GM12878 (cell line): ENCODE results near the gene SYPL2. TPM values are rescaled to one million over a fixed set of nuclear protein-coding genes. Genes with fewer than 3 reads are reported as not detected.

Experiments
- ATAC-seq: fragments of 200-7000 bp; cut with Tn5 transposase; 3 replicates; pipeline ENCODE4 v1.9.1; 2020; ENCODE audit warnings: mild to moderate bottlenecking, moderate library complexity
- BruUV-seq: library from RNA; stranded (reverse); fragments of 400-500 nt; replicated peaks from 2 replicates; lab custom pipeline; 2021; lab: Mats Ljungman, UMichigan
- CTCF ChIA-PET: fragments of 300-600 bp; sonication (Branson Sonifier 250); formaldehyde crosslinking; extraction: SDS; loops from one replicate; lab custom pipeline; 2021; ENCODE audit warnings: inconsistent platforms; lab: Yijun Ruan, JAX
- POLR2A ChIA-PET: fragments of 350-600 bp; formaldehyde crosslinking; extraction: SDS; loops from one replicate; lab custom pipeline; 2021; ENCODE audit warnings: inconsistent platforms; lab: Charles Lee
- RAD21 ChIA-PET: fragments of 300-600 bp; sonication (Branson Sonifier 250); formaldehyde crosslinking; loops from one replicate; lab custom pipeline; 2023; ENCODE audit warnings: antibody characterized with exemption; ENCODE audit not compliant: unreplicated experiment; lab: Charles Lee
- SMC1A ChIA-PET: fragments of 300-600 bp; sonication (Branson Sonifier 250); formaldehyde crosslinking; loops from one replicate; lab custom pipeline; 2023; ENCODE audit not compliant: unreplicated experiment, uncharacterized antibody; lab: Charles Lee
- DNase-seq: peaks from one replicate; pipeline ENCODE4 v3.0.0-alpha.2; 2011; ENCODE audit warnings: low read depth, low spot score
- FAIRE-seq: peaks from 3 replicates; lab custom pipeline; 2011; peaks lifted over from hg19 to GRCh38; lab: Jason Lieb, UNC
- H2AFZ ChIP-seq: 2 replicates; pipeline ENCODE4 v1.6.0; 2011; ENCODE audit warnings: low read depth, low read length, control low read depth; ENCODE audit not compliant: control insufficient read depth
- H3K27ac ChIP-seq: 2 replicates; pipeline ENCODE4 v1.5.1; 2011; ENCODE audit warnings: control low read depth; ENCODE audit not compliant: control insufficient read depth, insufficient read depth
- H3K27me3 ChIP-seq, 2 experiments: replicated peaks in 1 of 2; 2 replicates each; pipeline versions ENCODE4 v1.6.0 to v1.6.1; 2011; ENCODE audit warnings: low read length in 1 of 2; ENCODE audit not compliant: control insufficient read depth in 2 of 2, insufficient read depth in 2 of 2
- H3K36me3 ChIP-seq, 2 experiments: 2 replicates each; pipeline ENCODE4 v1.5.1; 2011; ENCODE audit warnings: low read length in 1 of 2; ENCODE audit not compliant: control insufficient read depth in 2 of 2, insufficient read depth in 2 of 2
- H3K4me1 ChIP-seq: 2 replicates; pipeline ENCODE4 v1.6.1; 2011; ENCODE audit warnings: mild to moderate bottlenecking, low read length, moderate library complexity, mixed read lengths; ENCODE audit not compliant: control insufficient read depth, insufficient read depth
- H3K4me2 ChIP-seq: 2 replicates; pipeline ENCODE4 v1.6.0; 2011; ENCODE audit warnings: control low read depth; ENCODE audit not compliant: control insufficient read depth, insufficient read depth
- H3K4me3 ChIP-seq: fragments of 200-600 bp; sonication (generic); 2 replicates; pipeline ENCODE4 v1.5.1; 2016
- H3K79me2 ChIP-seq: 2 replicates; pipeline ENCODE4 v1.6.0; 2011; ENCODE audit warnings: low read length; ENCODE audit not compliant: control insufficient read depth, insufficient read depth
- H3K9ac ChIP-seq: 2 replicates; pipeline ENCODE4 v1.8.0; 2011; ENCODE audit warnings: low read length, control low read depth, mixed read lengths; ENCODE audit not compliant: control insufficient read depth, insufficient read depth
- H3K9me3 ChIP-seq: replicated peaks from 3 replicates; pipeline ENCODE4 v1.5.1; 2011; ENCODE audit warnings: mild to moderate bottlenecking, low read length; ENCODE audit not compliant: control insufficient read depth, insufficient read depth
- H4K20me1 ChIP-seq: 2 replicates; pipeline ENCODE4 v1.6.0; 2011; ENCODE audit not compliant: control insufficient read depth, insufficient read depth
- CREB1 ChIP-seq: IDR thresholded peaks from 2 replicates; pipeline ENCODE4 v1.6.1; 2012; ENCODE audit warnings: low read depth, mild to moderate bottlenecking, inconsistent platforms
- EGR1 ChIP-seq, 2 experiments: IDR thresholded peaks; 1 replicate in 1 of 2; 2 replicates in 1 of 2; pipeline ENCODE4 v1.6.1; 2011 to 2012; ENCODE audit warnings: low read depth in 2 of 2, low read length in 2 of 2, borderline replicate concordance in 1 of 2, mild to moderate bottlenecking in 1 of 2, moderate library complexity in 1 of 2
- POLR2AphosphoS2 ChIP-seq: IDR thresholded peaks from 2 replicates; pipeline ENCODE4 v1.6.1; 2011; ENCODE audit warnings: low read depth, mild to moderate bottlenecking, low read length, improper control_type of control experiment, moderate library complexity
- WGBS: methylation state at CpG from one replicate; pipeline ENCODE4 v1.1.6; 2016; ENCODE audit warnings: low lambda C conversion rate; ENCODE audit not compliant: insufficient replicate concordance, insufficient coverage; ENCODE audit errors: missing lambda C conversion rate; 5-methylcytosine and 5-hydroxymethylcytosine counted together
- in situ Hi-C: fragments of 300-500 bp; cut with MboI; formaldehyde crosslinking; loops from 9 replicates; pipeline ENCODE4 v1.14.3; 2018; ENCODE audit warnings: mixed read lengths
- intact Hi-C: fragments of 100-400 bp; cut with micrococcal nuclease; formaldehyde crosslinking; loops from one replicate; pipeline ENCODE4 v1.14.2; 2022; ENCODE audit not compliant: unreplicated experiment
- polyA plus RNA-seq, 11 experiments: library from polyadenylated mRNA; depleted of rRNA in 4 of 11; unstranded in 6 of 11; stranded (reverse) in 5 of 11; fragments of >200 nt; fragmentation: Nextera tagmentation in 4 of 11; fragmentation: Illumina TruSeq in 1 of 11; extraction: Ambion mirVana in 4 of 11; extraction: Trizol in 1 of 11; gene quantifications; 1 replicate in 1 of 11; 2 replicates in 10 of 11; pipeline versions ENCODE4 v1.2.1 to v1.2.3, GENCODE V29; 2011 to 2016; ENCODE audit warnings: inconsistent platforms in 2 of 11, missing spikeins in 2 of 11, low read depth in 1 of 11
- total RNA-seq, 4 experiments: library from RNA; depleted of rRNA in 3 of 4; stranded (reverse); fragments of >200 nt in 3 of 4; fragmentation: Illumina TruSeq in 1 of 4; extraction: Trizol in 1 of 4; gene quantifications; 2 replicates each; pipeline versions ENCODE4 v1.2.1 to v1.2.3, GENCODE V29; 2013 to 2021
- TF ChIP-seq, protein P1 (sequence below): fragments of 450-650 bp; IDR thresholded peaks from 2 replicates; pipeline ENCODE4 v1.6.1; 2016; ENCODE audit warnings: mild to moderate bottlenecking
- TF ChIP-seq, protein P2 (sequence below): IDR thresholded peaks from 2 replicates; pipeline ENCODE4 v1.6.1; 2011; ENCODE audit warnings: borderline replicate concordance, low read depth, mild to moderate bottlenecking, moderate library complexity, mixed read lengths, low read length; ENCODE audit not compliant: insufficient read depth; ENCODE audit errors: extremely low read length

SYPL2 gene
- total and polyA plus RNA-seq, 10 of the 15 experiments (the other 5 are each of a cell fraction or from before 2014, with no cell fraction given), result 0.04 to 0.11 (median 0.06) TPM; not detected in 3

DNA sequence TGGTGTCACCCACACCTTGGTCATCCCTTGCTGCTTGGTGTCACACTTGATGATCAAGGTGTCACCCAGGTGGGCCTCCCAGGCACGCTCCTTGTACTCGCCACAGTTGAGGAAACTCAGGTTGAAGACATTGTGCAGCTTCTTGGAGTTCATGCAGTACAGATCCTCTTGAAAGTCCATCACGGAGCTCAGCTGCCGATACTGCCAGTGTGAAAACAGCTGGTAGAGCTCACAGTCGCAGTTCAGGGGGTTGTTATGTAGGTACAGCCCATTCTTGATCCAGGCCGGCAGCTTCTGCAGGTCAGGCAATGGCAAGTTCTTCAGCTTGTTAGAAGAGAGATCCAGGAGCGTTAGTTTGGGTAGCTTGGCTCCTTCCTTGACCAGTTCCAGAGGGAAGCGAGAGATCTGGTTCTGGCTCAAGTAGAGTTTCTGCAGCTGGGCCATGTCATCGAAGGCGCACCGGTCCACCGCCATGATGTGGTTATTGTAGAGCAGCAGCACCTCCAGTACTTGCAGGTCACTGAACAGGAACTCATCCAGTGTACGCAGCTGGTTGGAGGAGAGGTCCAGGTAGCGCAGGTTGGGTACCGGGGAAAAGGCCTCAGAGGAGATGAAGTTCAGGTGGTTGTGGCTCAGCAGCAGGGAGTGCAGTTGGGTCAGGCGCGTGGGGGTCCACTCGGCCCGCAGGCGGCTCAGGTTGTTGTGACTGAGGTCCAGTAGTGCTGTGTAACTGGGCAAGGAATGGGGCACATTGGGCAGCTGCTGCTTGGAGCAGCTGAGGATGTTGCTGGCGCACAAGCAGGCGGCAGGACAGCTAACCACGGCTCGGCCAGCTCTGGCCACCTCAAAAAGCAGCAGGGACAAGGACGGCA lies 41.9 kb downstream of the SYPL2 start:
- POLR2A ChIA-PET, result no interaction called here
- Histone ChIP-seq H3K9ac (no peak overlapping the region), H3K36me3 (no peaks in the 10 kb centered on the region), H3K4me3 (no peak overlapping the region), H3K27ac (no peak overlapping the region), H4K20me1 (no peaks in the 10 kb centered on the region), H3K4me1 (0 out of 2 replicates have a peak, but pooled peaks cover 3% of the 10 kb centered on the region), H3K9me3 (no peaks in the 10 kb centered on the region), H3K4me2 (no peak overlapping the region), H3K79me2 (no peaks in the 10 kb centered on the region), H2AFZ (no peak overlapping the region), H3K27me3 (no peaks in the 10 kb centered on the region)
- no peak for FAIRE-seq
- DNase-seq, result no peak
- TF ChIP-seq POLR2AphosphoS2 (no peak), CREB1 (no peak), EGR1 (IDR thresholded peaks at IDR 0.05; ENCODE audit: borderline replicate concordance in 1 of 2, low read depth in 2 of 2, low read length in 2 of 2) (no peak)
- TF ChIP-seq, protein P1, sequence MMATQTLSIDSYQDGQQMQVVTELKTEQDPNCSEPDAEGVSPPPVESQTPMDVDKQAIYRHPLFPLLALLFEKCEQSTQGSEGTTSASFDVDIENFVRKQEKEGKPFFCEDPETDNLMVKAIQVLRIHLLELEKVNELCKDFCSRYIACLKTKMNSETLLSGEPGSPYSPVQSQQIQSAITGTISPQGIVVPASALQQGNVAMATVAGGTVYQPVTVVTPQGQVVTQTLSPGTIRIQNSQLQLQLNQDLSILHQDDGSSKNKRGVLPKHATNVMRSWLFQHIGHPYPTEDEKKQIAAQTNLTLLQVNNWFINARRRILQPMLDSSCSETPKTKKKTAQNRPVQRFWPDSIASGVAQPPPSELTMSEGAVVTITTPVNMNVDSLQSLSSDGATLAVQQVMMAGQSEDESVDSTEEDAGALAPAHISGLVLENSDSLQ, result no peak
- TF ChIP-seq, protein P2, sequence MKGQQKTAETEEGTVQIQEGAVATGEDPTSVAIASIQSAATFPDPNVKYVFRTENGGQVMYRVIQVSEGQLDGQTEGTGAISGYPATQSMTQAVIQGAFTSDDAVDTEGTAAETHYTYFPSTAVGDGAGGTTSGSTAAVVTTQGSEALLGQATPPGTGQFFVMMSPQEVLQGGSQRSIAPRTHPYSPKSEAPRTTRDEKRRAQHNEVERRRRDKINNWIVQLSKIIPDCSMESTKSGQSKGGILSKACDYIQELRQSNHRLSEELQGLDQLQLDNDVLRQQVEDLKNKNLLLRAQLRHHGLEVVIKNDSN, result no peak
- WGBS, result 84% methylated on average over 25 of the region's 25 CpGs
- in situ Hi-C loops (no loop called here), intact Hi-C loops (no loop called here)
- no peak for ATAC-seq
- SMC1A ChIA-PET, result interaction anchor here (15.8 kb wide), 1 partner anchor 19 kb away, joined by 205 read pairs; no protein-coding TSS in a partner anchor
- no TSS peak for BruUV-seq
- RAD21 ChIA-PET, result interaction anchor here (1.4 to 1.8 kb wide), 2 partner anchors 25 to 231 kb away, joined by 3 to 5 read pairs; no protein-coding TSS in a partner anchor
- CTCF ChIA-PET, result interaction anchor here (0.6 to 26.7 kb wide), 5 partner anchors 13 to 231 kb away, joined by 3 to 1280 read pairs (median 3); partner anchors contain the start of genes CYB561D1 and GPR61
